ENCODE data around the gene DCC.

Gene DCC

GRCh38 chr18:52426041-52426440, 86.0 kb downstream of the DCC start:
- DNase-seq (ENCODE audit: low spot score) = no peak

GRCh38 chr18:52426462-52426861, 86.5 kb downstream of the DCC start:
- no peak for DNase-seq (ENCODE audit: low spot score)

- DNase-seq (ENCODE audit: low spot score) = no peak
Observed at GRCh38 chr18:52427521-52428175, 87.7 kb downstream of the DCC start.

GRCh38 chr18:52431683-52432082, 91.7 kb downstream of the DCC start:
- no peak for DNase-seq (ENCODE audit: low spot score)

GRCh38 chr18:52433797-52434196, 93.8 kb downstream of the DCC start:
- no peak for DNase-seq (ENCODE audit: low spot score)

- DNase-seq (ENCODE audit: low spot score) = no peak
Observed at GRCh38 chr18:52435301-52435700, 95.3 kb downstream of the DCC start.

- no peak for DNase-seq (ENCODE audit: low spot score)
Observed at GRCh38 chr18:52437161-52437560, 97.2 kb downstream of the DCC start.

- no peak for DNase-seq (ENCODE audit: low spot score)
Observed at GRCh38 chr18:52439457-52439856, 99.5 kb downstream of the DCC start.

- DNase-seq (ENCODE audit: low spot score) = no peak
Observed at GRCh38 chr18:52441794-52442193, 101.8 kb downstream of the DCC start.

- DNase-seq (ENCODE audit: low spot score) = no peak
Observed at GRCh38 chr18:52442686-52443085, 102.7 kb downstream of the DCC start.

GRCh38 chr18:52451256-52451655, 111.3 kb downstream of the DCC start:
- no peak for DNase-seq (ENCODE audit: low spot score)

GRCh38 chr18:52451851-52452250, 111.9 kb downstream of the DCC start:
- DNase-seq (ENCODE audit: low spot score) = no peak

- no peak for DNase-seq (ENCODE audit: low spot score)
Observed at GRCh38 chr18:52452427-52452826, 112.4 kb downstream of the DCC start.

GRCh38 chr18:52459890-52460289, 119.9 kb downstream of the DCC start:
- no peak for DNase-seq (ENCODE audit: low spot score)

- no peak for DNase-seq (ENCODE audit: low spot score)
Observed at GRCh38 chr18:52462853-52463252, 122.9 kb downstream of the DCC start.

GRCh38 chr18:52465391-52465790, 125.4 kb downstream of the DCC start:
- no peak for DNase-seq (ENCODE audit: low spot score)

GRCh38 chr18:52468496-52468895, 128.5 kb downstream of the DCC start:
- DNase-seq (ENCODE audit: low spot score) = no peak

- DNase-seq (ENCODE audit: low spot score) = no peak
Observed at GRCh38 chr18:52475325-52475724, 135.3 kb downstream of the DCC start.

- DNase-seq (ENCODE audit: low spot score) = no peak
Observed at GRCh38 chr18:52481116-52481515, 141.1 kb downstream of the DCC start.

GRCh38 chr18:52484977-52485376, 145.0 kb downstream of the DCC start:
- DNase-seq (ENCODE audit: low spot score) = no peak

- DNase-seq (ENCODE audit: low spot score) = no peak
Observed at GRCh38 chr18:52486052-52486451, 146.1 kb downstream of the DCC start.

GRCh38 chr18:52489396-52490306, 149.7 kb downstream of the DCC start:
- no peak for DNase-seq (ENCODE audit: low spot score)

- DNase-seq (ENCODE audit: low spot score) = no peak
Observed at GRCh38 chr18:52496426-52496825, 156.4 kb downstream of the DCC start.

- no peak for DNase-seq (ENCODE audit: low spot score)
Observed at GRCh38 chr18:52499016-52499415, 159.0 kb downstream of the DCC start.

Data from germinal center (tissue), 1 donor.